NT2/D1 (cell line): ENCODE measurements around the gene NUP54.

Source experiments
- DNase-seq: peaks from one replicate; pipeline ENCODE4 v3.0.0-alpha.2; 2011; ENCODE audit warnings: low read depth, low spot score
- H3K27me3 ChIP-seq: 2 replicates; pipeline ENCODE4 v1.6.0; 2011; ENCODE audit warnings: mild to moderate bottlenecking; ENCODE audit not compliant: insufficient read length, insufficient read depth
- H3K36me3 ChIP-seq: 2 replicates; pipeline ENCODE4 v1.6.1; 2011; ENCODE audit warnings: mild to moderate bottlenecking, low read length, mixed read lengths; ENCODE audit not compliant: insufficient read depth, insufficient read length
- H3K4me1 ChIP-seq: 2 replicates; pipeline ENCODE4 v1.5.1; 2011; ENCODE audit not compliant: insufficient read depth, insufficient read length
- H3K4me3 ChIP-seq: 2 replicates; pipeline ENCODE4 v1.5.1; 2011; ENCODE audit warnings: low read depth; ENCODE audit not compliant: insufficient read length
- H3K9ac ChIP-seq: 2 replicates; pipeline ENCODE4 v1.6.0; 2011; ENCODE audit warnings: low read depth; ENCODE audit not compliant: insufficient read length
- H3K9me3 ChIP-seq: 2 replicates; pipeline ENCODE4 v1.5.1; 2011; ENCODE audit warnings: mild to moderate bottlenecking, low read length; ENCODE audit not compliant: insufficient read depth
- SUZ12 ChIP-seq: IDR thresholded peaks from 2 replicates; pipeline ENCODE4 v1.6.1; 2011; ENCODE audit not compliant: insufficient read length, insufficient read depth; ENCODE audit errors: extremely low read depth
- YY1 ChIP-seq: IDR thresholded peaks from 2 replicates; pipeline ENCODE4 v1.6.1; 2011; ENCODE audit not compliant: insufficient read length, insufficient read depth
- ZNF274 ChIP-seq: IDR thresholded peaks from 2 replicates; pipeline ENCODE4 v1.6.1; 2011; ENCODE audit warnings: mild to moderate bottlenecking, low read depth, low read length

The NUP54 gene

GRCh38 chr4:76153356-76153755 lies 5.2 kb upstream of the NUP54 start:
- TF ChIP-seq SUZ12, result no peak
- no peak for TF ChIP-seq ZNF274
- no peak for TF ChIP-seq YY1
- Histone ChIP-seq H3K36me3 (peaks cover 8% of the 10 kb centered on the region), H3K9me3 (no peaks in the 10 kb centered on the region; the same call in 1 of the 2 replicates), H3K4me1 (no peaks in the 10 kb centered on the region), H3K27me3 (no peaks in the 10 kb centered on the region), H3K9ac (no peak overlapping the region), H3K4me3 (no peak overlapping the region)
- DNase-seq, result no peak

GRCh38 chr4:76147454-76148141 lies 599 bp downstream of the NUP54 start:
- Histone ChIP-seq H3K27me3 (no peaks in the 10 kb centered on the region), H3K4me1 (no peaks in the 10 kb centered on the region), H3K9ac (peak overlapping the region; percentile 96), H3K36me3 (peaks cover 26% of the 10 kb centered on the region), H3K4me3 (peak overlapping the region; percentile 85), H3K9me3 (no peaks in the 10 kb centered on the region)
- TF ChIP-seq YY1 (no peak), SUZ12 (no peak), ZNF274 (no peak)
- DNase-seq, result peak; percentile 70

GRCh38 chr4:76144546-76144945 lies 3.7 kb downstream of the NUP54 start:
- H3K36me3 ChIP-seq, result peaks cover 49% of the 10 kb centered on the region
- H3K9ac ChIP-seq, result no peak overlapping the region
- DNase-seq, result no peak
- H3K4me1 ChIP-seq, result no peaks in the 10 kb centered on the region
- no peaks in the 10 kb centered on the region for H3K9me3 ChIP-seq
- no peaks in the 10 kb centered on the region for H3K27me3 ChIP-seq
- H3K4me3 ChIP-seq, result no peak overlapping the region
- no peak for TF ChIP-seq ZNF274
- no peak for TF ChIP-seq YY1
- TF ChIP-seq SUZ12, result no peak

- Histone ChIP-seq H3K9me3 (no peaks in the 10 kb centered on the region), H3K4me1 (no peaks in the 10 kb centered on the region), H3K27me3 (no peaks in the 10 kb centered on the region), H3K4me3 (no peak overlapping the region), H3K36me3 (peaks cover 77% of the 10 kb centered on the region), H3K9ac (no peak overlapping the region)
- no peak for DNase-seq
- no peak for TF ChIP-seq SUZ12
- TF ChIP-seq ZNF274, result no peak
- no peak for TF ChIP-seq YY1
Observed at GRCh38 chr4:76141241-76141640, 7.0 kb downstream of the NUP54 start.

GRCh38 chr4:76127754-76128153 lies 20.4 kb downstream of the NUP54 start:
- Histone ChIP-seq H3K27me3 (no peaks in the 10 kb centered on the region), H3K36me3 (peaks cover 59% of the 10 kb centered on the region), H3K4me1 (no peaks in the 10 kb centered on the region), H3K9ac (no peak overlapping the region), H3K9me3 (no peaks in the 10 kb centered on the region), H3K4me3 (no peak overlapping the region)
- DNase-seq, result no peak
- TF ChIP-seq ZNF274 (no peak), YY1 (no peak), SUZ12 (no peak)

GRCh38 chr4:76125816-76126215 lies 22.4 kb downstream of the NUP54 start:
- Histone ChIP-seq H3K9me3 (no peaks in the 10 kb centered on the region), H3K4me3 (no peak overlapping the region), H3K9ac (no peak overlapping the region), H3K36me3 (peaks cover 62% of the 10 kb centered on the region), H3K4me1 (no peaks in the 10 kb centered on the region), H3K27me3 (no peaks in the 10 kb centered on the region)
- TF ChIP-seq YY1, result no peak
- TF ChIP-seq SUZ12, result no peak
- no peak for TF ChIP-seq ZNF274
- DNase-seq, result no peak

- no peak overlapping the region for H3K4me3 ChIP-seq
- H3K9me3 ChIP-seq, result no peaks in the 10 kb centered on the region
- no peaks in the 10 kb centered on the region for H3K4me1 ChIP-seq
- no peak for DNase-seq
- TF ChIP-seq ZNF274, result no peak
- no peak for TF ChIP-seq YY1
- TF ChIP-seq SUZ12, result no peak
- peaks cover 69% of the 10 kb centered on the region for H3K36me3 ChIP-seq
- H3K27me3 ChIP-seq, result no peaks in the 10 kb centered on the region
- no peak overlapping the region for H3K9ac ChIP-seq
Observed at GRCh38 chr4:76120199-76120598, 28.0 kb downstream of the NUP54 start.
